Pancreas (tissue), 10 donors: Measurements from ENCODE around the gene GATD1. TPM values are rescaled to one million over a fixed set of nuclear protein-coding genes. Genes with fewer than 3 reads are reported as not detected.

Experiments
- ATAC-seq, 4 donors: fragments of 200-7000 bp; cut with Tn5 transposase; one replicate each; pipeline versions ENCODE4 v1.8.0 to v1.9.1; 2020; ENCODE audit warnings: mild to moderate bottlenecking in 4 of 4, moderate library complexity in 4 of 4
- DNase-seq, 6 donors: peaks; one replicate each; pipeline ENCODE4 v3.0.0-alpha.2; 2020
- FAIRE-seq: peaks from 2 replicates; lab custom pipeline; 2012; peaks lifted over from hg19 to GRCh38; lab: Jason Lieb, UNC
- H3K27ac ChIP-seq, 4 donors: fragments of 200-600 bp; sonication (generic); 1 replicate in 3 of 4; 2 replicates in 1 of 4; pipeline versions ENCODE4 v1.5.0 to v1.8.0; 2020
- H3K27me3 ChIP-seq, 4 donors: fragments of 200-600 bp; one replicate each; pipeline ENCODE4 v1.8.0; 2021
- H3K36me3 ChIP-seq, 3 donors: fragments of 200-600 bp; sonication (generic) in 1 of 3; one replicate each; pipeline versions ENCODE4 v1.5.0 to v1.8.0; 2020 to 2021
- H3K4me1 ChIP-seq, 3 donors: fragments of 200-600 bp; one replicate each; pipeline ENCODE4 v1.8.0; 2021
- H3K4me3 ChIP-seq, 4 donors: fragments of 200-600 bp; sonication (generic) in 2 of 4; one replicate each; pipeline versions ENCODE4 v1.5.0 to v1.8.0; 2020 to 2021
- H3K9me3 ChIP-seq, 4 donors: fragments of 200-600 bp; one replicate each; pipeline ENCODE4 v1.8.0; 2021
- CTCF ChIP-seq, 4 donors: fragments of 200-600 bp; sonication (generic) in 3 of 4; IDR thresholded peaks; one replicate each; pipeline versions ENCODE4 v1.5.0 to v1.8.0; 2021; ENCODE audit warnings: antibody characterized with exemption in 4 of 4
- WGBS, 2 donors: extraction: QIAGEN DNeasy Blood & Tissue Kit; methylation state at CpG; one replicate each; pipeline ENCODE4 v1.1.7; 2013; 5-methylcytosine and 5-hydroxymethylcytosine counted together
- intact Hi-C, 3 donors: fragments of 100-400 bp; cut with DNase I; formaldehyde crosslinking; loops; one replicate each; pipeline versions ENCODE4 v1.11.1 to v1.14.2; 2022
- polyA plus RNA-seq, 2 donors: library from polyadenylated mRNA; stranded (reverse); fragments of 200-250 nt; gene quantifications; one replicate each; pipeline ENCODE4 v1.2.3, GENCODE V29; 2013
- total RNA-seq, 6 donors: library from RNA; stranded (reverse); fragmentation: NEBNext Ultra II Directional in 4 of 6; extraction: Animal tissue kit (Norgen Biotek cat#: 25700) in 4 of 6; gene quantifications; one replicate each; pipeline versions ENCODE4 v1.2.1 to v1.2.4, GENCODE V29; 2021 to 2023
- donor health status: healthy with polysubstance abuse.
- donor health status: DM: no; HTN: no; CAD: no; lungs with moderate emphysema.
- donor health status: DM: no; HTN: no; CAD: no.
- donor health status: control.
- donor health status: control.
- donor health status: Bipolar disorder and iron deficiency.
- donor health status: DM: yes; HTN: yes; CAD: no.
- donor health status: DM: no; HTN: no; CAD: no.
- donor health status: DM: no; HTN: no; CAD: no.
- donor health status: DM: yes; HTN: yes; CAD: no.

GATD1 gene
- total and polyA plus RNA-seq, 8 donors: 13.6 to 43.2 (median 21.5) TPM

- ATAC-seq (no peak), FAIRE-seq (no peak), DNase-seq (peak in 3 of 6 donors; percentile 18 to 80 (median 39))
- intact Hi-C loops: loop anchor here in 2 of 3 donors (5.0 to 10.0 kb wide), 3 partner anchors 60 to 168 kb away; no protein-coding TSS in a partner anchor
- 82 to 90% methylated on average over 18 to 20 of the region's 20 CpGs for WGBS, 2 donors
- peaks cover 4 to 11% (median 11%) of the 10 kb centered on the region in 3 donors for H3K4me1 ChIP-seq
- no peaks in the 10 kb centered on the region for H3K9me3 ChIP-seq
- H3K27me3 ChIP-seq: no peaks in the 10 kb centered on the region
- no peak for TF ChIP-seq CTCF (IDR thresholded peaks at IDR 0.05)
- H3K36me3 ChIP-seq: peaks cover 0 to 22% (median 0%) of the 10 kb centered on the region in 3 donors
- no peak overlapping the region for H3K4me3 ChIP-seq
- H3K27ac ChIP-seq: no peak overlapping the region
Observed at GRCh38 chr11:722346-722811, 54.9 kb downstream of the GATD1 start.

- DNase-seq (peak in 4 of 6 donors; percentile 20 to 80 (median 53)), FAIRE-seq (no peak), ATAC-seq (no peak)
- H3K27me3 ChIP-seq: no peaks in the 10 kb centered on the region
- WGBS, 2 donors: 81% methylated on average over 29 to 33 of the region's 33 CpGs
- peaks cover 4 to 11% (median 10%) of the 10 kb centered on the region in 3 donors for H3K4me1 ChIP-seq
- no peaks in the 10 kb centered on the region for H3K9me3 ChIP-seq
- H3K27ac ChIP-seq: no peak overlapping the region
- no peak overlapping the region for H3K4me3 ChIP-seq
- TF ChIP-seq CTCF (IDR thresholded peaks at IDR 0.05): no peak
- intact Hi-C loops: loop anchor here in 2 of 3 donors (5.0 to 10.0 kb wide), 3 partner anchors 60 to 167 kb away; no protein-coding TSS in a partner anchor
- peaks cover 0 to 22% (median 0%) of the 10 kb centered on the region in 3 donors for H3K36me3 ChIP-seq
Observed at GRCh38 chr11:721741-722345, 55.4 kb downstream of the GATD1 start.

- intact Hi-C loops: loop anchor here in 2 of 3 donors (5.0 to 10.0 kb wide), 3 partner anchors 59 to 166 kb away; no protein-coding TSS in a partner anchor
- WGBS, 2 donors: 85 to 90% methylated on average over 26 to 28 of the region's 28 CpGs
- H3K4me3 ChIP-seq: no peak overlapping the region
- no peaks in the 10 kb centered on the region for H3K27me3 ChIP-seq
- H3K9me3 ChIP-seq: no peaks in the 10 kb centered on the region
- TF ChIP-seq CTCF (IDR thresholded peaks at IDR 0.05): no peak
- no peak overlapping the region for H3K27ac ChIP-seq
- FAIRE-seq: no peak
- peaks cover 0 to 22% (median 0%) of the 10 kb centered on the region in 3 donors for H3K36me3 ChIP-seq
- no peak for ATAC-seq
- DNase-seq: peak in 2 of 6 donors; percentile 13 to 49
- H3K4me1 ChIP-seq: peaks cover 4 to 11% (median 6%) of the 10 kb centered on the region in 3 donors
Observed at GRCh38 chr11:721247-721740, 56.0 kb downstream of the GATD1 start.

- DNase-seq: peak in 2 of 6 donors; percentile 36 to 77
- no peak overlapping the region for H3K27ac ChIP-seq
Observed at GRCh38 chr11:720642-721246, 56.5 kb downstream of the GATD1 start.

More at GRCh38 chr11:720642-721246, 56.5 kb downstream of the GATD1 start:
- Histone ChIP-seq H3K4me1 (peaks cover 0 to 5% (median 4%) of the 10 kb centered on the region in 3 donors), H3K9me3 (no peaks in the 10 kb centered on the region), H3K27me3 (no peaks in the 10 kb centered on the region), H3K4me3 (no peak overlapping the region), H3K36me3 (peaks cover 0 to 22% (median 0%) of the 10 kb centered on the region in 3 donors)
- FAIRE-seq (no peak), ATAC-seq (peak in 1 of 4 donors; percentile 16)
- 68 to 75% methylated on average over 51 to 53 of the region's 53 CpGs for WGBS, 2 donors
- intact Hi-C loops: loop anchor here in 2 of 3 donors (5.0 to 10.0 kb wide), 3 partner anchors 58 to 166 kb away; no protein-coding TSS in a partner anchor
- no peak for TF ChIP-seq CTCF (IDR thresholded peaks at IDR 0.05)
